ENCODE measurements around the gene CTNND2.
"Not testable (repeated sequence)": the region's sequence is repeated elsewhere in the genome, so short reads cannot be mapped to it uniquely, and the experiment has no call there.

Gene CTNND2

DNA sequence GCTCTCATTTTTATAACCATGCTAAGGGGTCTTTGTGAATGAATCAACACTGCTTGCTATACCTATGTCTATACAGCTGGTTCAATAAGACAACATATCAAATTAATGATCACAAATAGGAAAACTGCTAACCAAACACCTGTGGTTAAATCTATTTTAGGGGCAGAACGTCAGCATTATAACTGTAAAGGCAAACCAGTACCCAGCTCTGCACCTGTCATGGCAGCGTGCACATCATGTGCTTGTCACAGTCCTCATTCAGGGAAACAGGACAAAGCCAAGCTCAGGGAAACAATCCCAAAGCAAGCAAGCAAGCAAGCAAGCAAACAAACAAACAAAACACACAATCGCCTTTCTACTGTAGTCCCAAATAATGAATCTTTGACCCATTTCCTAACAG lies 865.5 kb downstream of the CTNND2 start:
- no peak for DNase-seq (ENCODE audit: low read depth)

DNA sequence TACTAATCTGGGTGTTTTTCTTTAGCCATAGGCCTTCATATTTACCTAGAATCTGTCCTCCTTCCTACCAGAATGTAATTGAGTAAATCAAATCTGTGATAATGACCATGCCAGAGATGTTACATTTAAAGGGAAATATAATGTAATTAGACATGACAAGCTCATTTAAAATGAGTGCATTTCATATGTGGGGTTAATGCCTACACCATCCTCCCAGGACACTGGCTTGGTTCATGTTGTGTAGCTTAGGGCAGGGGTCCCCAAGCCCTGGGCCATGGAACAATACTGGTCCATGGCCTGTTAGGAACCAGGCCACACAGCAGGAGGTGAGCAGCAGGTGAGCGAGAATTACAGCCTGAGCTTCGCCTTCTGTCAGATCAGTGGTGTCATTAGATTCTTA lies 866.3 kb downstream of the CTNND2 start:
- no peak for DNase-seq (ENCODE audit: low read depth)

DNA sequence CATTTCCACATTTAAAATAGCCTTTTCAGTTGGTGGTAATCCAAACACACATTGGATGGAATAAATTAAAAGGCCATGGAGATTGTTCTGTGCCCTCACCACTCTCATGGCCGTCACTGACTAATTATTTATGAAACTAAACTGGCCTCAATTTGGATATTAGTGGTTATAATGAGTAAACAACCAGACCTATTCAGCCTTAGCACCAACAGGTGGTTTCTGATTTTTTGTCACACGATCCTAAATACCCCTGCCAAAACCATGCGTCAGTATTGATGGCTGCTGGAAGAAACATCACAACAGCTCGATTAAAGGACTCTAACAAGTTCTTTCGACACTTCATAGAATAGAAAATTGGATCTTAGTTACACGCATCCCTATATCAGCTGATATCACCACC lies 867.2 kb downstream of the CTNND2 start:
- no peak for DNase-seq (ENCODE audit: low read depth)

DNA sequence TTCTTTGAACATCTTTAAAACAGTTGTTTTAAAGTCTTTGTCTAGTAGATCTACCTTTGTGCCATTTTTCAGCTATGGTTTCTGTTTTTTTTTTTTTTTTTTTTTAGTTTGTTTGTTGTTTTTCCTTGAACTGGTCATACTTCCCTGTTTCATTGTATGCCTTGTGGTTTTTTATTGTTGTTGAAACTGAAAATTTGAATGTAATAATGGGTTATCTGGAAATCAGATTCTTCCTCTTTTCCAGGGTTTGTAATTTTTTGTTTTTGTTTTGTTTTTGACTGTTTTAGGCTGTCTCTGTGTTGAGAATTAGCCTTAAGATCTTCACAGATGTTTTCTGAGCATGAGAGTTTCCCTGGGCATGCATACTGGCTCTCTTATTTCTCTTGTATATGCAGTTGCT lies 873.6 kb downstream of the CTNND2 start:
- DNase-seq (ENCODE audit: low read depth), result no peak

DNA sequence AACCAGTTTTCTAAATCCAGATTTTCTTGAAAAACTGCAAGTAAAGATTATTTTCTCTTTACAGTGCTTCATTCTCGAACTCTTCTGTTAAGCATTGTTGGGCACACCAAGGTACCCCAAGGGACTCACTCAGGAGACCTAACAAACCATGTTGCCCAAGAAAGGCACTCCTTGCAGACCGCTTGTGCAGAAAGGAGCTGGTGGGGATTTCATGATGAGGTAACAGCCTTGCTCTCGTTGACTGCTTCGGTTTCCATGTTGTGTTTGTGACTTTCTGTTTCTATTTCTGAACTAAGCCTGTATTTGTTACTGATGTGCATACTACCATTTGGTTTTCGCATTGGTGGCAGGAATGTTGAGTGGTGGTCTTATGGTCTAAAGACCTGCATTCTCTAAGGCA lies 876.6 kb downstream of the CTNND2 start:
- DNase-seq (ENCODE audit: low read depth), result no peak

DNA sequence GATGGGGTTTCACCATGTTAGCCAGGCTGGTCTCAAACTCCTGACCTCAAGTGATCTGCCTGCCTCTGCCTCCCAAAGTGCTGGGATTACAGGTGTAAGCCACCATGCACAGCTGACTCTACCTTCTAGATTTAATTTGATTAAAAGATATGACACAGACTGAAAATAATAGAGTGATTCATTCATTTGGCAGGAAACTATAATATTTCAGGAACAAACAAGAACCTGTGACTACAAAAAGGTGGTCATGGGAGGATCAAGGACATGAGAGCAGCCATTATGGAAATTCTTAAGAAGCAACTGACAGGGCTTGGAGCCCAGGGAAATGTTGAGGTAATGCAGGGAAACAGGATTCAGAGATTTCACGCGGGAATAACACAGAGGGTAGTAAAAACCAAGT lies 877.7 kb downstream of the CTNND2 start:
- DNase-seq (ENCODE audit: low read depth), result no peak

DNA sequence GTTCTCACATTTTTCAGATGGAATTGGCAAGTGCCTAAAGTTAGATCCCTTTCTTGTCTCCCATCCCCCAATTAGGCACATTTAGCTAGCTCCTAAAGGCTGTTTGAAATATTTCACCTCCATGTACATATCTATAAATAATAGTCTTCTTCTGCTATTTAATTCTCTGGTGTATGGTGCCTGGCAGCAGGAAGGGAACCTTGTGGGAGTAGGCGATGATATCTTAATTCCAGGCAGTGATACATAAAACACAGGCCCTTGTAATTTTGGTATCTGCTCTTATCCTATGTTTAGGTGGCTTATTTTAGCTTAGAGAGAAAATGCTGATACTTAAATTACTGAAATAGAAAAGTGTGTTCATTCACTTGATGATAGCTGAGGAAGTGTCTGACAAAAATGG lies 880.3 kb downstream of the CTNND2 start:
- no peak for DNase-seq (ENCODE audit: low read depth)

DNA sequence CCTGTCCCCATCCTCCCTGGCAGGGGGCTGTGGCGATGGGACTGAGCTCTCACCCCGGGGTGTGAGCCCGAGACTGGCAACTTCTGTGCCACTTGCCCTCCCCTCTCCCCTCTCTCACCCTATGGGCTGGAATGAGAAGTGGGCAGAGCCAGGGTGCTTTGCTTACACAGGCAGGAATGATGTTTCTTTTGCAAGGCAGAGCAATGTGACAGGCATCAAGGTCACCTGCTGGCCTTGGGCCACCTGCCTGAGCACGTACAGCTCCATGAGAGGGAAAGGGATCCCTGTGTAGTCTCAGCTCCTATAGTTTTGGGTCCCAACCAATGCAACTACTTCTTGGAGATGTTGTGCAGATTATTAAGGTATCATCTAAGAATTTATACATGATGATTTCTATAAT lies 890.5 kb downstream of the CTNND2 start:
- DNase-seq (ENCODE audit: low read depth), result no peak

DNA sequence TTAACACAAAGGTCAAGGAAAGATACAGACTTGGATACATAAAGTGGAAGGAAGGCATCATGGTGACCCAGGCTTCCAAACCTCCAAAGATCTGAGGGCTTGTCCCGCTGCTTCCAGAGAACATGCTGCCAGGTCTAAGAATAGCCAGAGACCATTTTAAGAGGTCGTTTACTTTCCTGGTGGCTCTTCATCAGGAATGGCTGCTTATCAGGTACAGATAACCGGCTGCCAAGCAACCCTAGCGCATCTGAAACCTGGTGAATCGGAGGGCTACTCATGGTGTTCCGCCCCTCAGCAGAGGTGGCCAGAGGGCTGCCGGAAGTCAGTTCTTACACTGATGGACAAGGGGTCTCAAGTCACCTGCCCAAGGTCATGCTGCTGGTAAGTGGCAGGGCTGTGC lies 892.0 kb downstream of the CTNND2 start:
- DNase-seq (ENCODE audit: low read depth), result no peak

DNA sequence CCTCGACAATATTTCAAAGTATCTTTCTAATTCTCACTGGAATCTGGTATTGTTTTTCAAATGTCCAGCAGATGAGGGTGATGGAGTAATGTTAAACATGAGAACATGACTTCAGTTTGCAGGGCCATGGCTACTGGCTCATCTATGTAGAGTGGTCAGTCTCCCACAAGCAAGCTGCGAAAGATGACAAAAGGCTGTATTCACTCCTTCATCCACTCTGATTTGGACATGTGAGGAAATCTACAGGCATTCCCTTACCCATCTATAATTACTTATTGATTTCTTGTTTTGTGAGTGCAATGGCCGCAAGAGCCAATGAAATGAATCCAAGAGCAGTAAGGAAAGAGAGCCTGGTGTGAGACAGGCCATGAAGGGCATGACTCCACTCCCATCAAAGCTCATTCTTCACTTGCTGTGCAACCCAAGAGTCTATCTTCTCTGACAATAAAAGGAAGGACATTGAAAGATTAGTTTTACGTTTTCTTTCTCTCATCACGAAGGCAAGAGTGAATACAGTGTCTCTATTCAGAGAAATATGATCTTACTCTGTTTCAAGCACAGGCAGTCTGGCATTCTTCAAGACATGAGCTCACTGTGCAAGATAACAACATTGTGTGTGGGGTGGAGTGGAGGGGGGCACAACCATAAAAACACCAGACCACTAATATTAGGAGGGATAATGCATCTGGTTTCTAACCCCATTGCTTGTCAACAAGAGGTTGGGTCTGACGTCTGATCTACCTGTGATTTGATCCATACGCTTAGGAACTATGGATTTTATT lies 893.6 kb downstream of the CTNND2 start:
- DNase-seq (ENCODE audit: low read depth), result no peak

DNA sequence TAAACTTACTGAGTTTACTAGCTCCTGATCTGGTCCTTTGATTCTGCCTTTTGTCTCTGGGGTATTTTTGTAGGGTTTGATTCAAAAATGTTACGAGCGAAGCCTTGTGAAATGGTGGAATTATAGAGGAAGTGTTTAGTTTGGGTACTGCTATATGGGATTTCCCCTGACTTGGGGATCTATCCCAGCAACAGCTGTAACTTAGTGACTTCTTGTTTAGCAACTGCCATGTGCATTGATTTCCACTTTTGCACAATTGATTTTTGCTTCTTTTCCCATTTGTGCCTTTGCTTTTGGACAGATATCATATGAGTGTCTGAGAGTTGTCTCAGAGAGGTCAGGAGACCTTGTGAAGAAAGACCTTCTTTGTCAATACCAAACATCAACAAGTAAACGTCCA lies 894.7 kb downstream of the CTNND2 start:
- no peak for DNase-seq (ENCODE audit: low read depth)

DNA sequence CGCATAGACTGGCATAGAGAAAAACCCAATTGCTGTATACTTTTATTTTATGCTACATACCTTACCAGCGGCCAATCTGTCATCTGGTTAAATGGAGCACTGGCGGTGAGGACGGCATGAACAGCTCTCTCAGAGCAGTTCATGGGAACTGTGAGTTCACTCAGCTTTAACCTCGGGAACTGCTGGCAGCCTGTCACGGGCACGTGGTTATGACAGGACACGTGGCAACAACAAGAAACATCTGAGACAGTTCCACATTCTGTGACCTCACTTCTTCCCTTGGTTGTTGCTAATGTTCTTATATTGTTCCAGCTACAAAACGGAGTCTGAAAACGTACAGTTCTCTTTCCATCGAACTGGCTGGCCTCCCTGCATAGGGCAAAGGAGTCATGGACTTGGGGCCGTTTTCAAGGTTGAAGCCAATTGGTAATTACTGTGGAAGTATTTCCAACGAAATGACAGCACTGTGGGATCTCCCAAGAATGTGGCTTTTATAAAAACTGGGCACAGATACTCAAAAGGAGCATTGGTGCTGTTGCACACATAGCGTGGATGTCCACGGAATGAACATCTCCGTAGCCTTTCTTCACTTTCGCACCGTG lies 896.9 kb downstream of the CTNND2 start:
- no peak for DNase-seq (ENCODE audit: low read depth)

DNA sequence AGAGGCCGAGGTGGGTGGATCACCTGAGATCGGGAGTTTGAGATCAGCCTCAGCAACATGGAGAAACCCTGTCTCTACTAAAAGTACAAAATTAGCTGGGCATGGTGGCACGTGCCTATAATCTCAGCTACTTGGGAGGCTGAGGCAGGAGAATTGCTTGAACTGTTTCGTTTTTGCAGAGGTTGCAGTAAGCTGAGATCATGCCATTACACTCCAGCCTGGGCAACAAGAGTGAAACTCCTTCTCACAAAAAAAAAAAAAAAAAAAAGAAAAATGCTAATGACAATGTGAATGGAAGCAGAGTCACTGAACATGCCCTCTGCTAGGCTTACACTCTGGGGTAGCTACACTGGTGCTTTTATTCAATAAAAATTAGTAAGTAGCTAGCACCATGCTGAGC lies 899.7 kb downstream of the CTNND2 start:
- not testable (repeated sequence) for DNase-seq (ENCODE audit: low read depth)

DNA sequence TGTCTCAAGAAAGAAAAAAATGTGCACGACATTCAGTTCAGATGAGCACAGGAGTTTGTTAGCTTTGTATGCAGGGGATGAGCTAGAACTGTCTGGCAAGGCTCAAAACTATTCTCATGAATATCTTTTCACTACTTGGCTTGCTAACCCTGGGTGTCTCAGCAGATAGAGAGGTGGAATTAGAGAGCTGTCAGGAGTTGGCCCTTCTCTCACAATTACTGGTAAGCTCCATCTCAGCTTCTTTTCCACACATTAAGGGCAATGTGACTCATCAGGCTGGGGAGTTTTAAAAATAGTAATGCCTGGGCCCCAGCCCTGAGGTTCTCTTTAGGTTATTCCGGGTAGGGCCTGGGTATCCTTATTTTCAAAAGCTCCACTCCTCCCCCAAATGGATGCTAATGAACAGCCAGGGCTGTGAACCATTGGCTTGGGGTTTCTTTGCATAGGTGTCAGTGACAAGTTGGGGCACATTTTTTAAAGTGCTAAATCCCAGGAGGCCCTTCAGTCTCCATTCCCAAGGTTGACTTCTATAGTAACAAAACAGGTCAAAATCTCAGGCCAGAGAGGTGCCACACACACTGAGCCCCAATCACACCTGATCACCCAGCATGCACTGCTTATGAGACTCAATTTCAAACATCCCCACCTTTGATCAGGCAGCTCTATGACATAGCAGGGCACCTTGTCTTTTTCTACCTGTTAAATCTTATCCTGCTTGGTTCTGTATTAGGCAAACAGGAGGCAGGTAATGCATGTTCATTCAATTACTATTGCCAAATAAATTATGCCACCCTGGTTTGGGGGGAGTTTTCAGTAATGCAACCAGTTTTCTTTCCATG lies 903.5 kb downstream of the CTNND2 start:
- no peak for DNase-seq (ENCODE audit: low read depth)

DNA sequence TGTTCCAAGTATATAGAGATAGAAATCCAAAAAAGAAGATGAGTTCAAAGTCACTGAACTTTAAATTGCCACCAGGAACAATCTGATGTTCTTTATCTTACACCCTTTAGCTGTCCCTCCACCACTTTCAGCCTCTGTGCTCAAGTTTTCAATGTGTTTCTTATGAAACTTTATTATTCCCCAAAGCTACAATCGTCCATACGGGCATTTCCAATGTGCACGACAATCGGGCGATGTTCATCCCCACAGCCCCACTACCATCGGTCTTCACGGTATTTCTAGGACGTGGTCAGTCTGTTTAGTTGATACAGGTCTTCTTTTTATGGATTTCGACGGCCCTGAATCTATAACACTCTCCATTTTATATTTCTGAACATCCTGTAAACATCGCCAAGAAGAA lies 904.5 kb downstream of the CTNND2 start:
- DNase-seq (ENCODE audit: low read depth), result no peak

DNA sequence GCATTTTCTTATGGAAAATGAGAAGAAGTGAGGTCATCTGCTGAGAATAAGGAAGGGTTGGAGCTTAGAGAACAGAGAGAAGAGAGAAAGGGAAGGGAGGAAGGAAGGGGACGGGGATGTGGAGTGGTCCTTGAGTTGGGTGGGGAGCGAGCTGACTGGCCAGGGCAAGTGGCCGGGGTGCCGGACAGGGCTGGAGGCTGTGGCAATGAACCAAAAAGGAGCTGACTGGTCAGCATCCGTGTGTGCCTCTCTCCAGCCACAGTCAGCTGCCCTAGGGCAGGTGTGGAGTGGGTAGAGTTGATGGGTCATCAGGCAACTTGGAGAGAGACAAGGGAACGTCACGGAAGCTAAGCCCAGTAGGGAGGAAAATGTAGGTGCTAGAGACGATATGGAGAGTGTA lies 908.4 kb downstream of the CTNND2 start:
- no peak for DNase-seq (ENCODE audit: low read depth)

DNA sequence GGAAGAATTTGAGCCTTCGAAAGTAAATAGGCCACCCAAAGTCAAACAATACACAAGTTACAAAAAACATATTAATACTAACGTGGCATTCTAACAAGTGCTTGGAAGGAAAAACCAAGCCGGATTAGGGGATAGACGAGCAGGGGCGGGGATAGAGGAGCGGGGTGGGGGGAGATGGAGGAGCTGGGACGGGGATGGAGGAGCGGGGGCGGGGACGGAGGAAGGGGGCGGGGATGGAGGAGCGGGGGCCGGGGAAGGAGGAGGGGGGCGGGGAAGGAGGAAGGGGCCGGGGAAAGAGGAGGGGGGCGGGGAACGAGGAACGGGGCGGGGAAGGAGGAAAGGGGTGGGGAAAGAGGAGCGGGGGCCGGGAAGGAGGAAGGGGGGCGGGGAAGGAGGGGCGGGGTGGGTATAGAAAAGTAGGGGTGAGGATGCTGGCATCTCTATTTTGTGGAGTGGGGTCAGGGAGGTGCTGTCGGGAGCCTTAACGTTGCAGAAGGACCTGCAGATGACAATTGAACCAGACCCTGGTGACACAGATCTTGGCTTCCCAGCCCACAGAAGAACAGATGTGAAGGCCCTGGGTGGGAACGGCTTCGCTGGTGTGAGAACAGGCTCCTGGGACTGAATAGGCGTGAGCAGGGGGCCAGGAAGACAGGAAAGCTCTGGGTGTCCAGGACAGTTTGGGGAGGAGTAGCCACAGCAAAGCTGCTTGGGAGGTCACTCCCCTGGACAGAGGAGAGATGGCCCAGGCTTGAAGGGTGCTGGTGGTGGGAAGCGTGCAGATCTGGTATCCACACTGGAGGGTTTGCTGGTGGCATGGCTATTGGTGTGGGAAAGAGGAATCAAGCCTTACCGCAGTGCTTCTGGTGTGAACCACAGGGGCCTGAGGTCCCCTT lies 909.9 kb downstream of the CTNND2 start:
- DNase-seq (ENCODE audit: low read depth), result no peak

DNA sequence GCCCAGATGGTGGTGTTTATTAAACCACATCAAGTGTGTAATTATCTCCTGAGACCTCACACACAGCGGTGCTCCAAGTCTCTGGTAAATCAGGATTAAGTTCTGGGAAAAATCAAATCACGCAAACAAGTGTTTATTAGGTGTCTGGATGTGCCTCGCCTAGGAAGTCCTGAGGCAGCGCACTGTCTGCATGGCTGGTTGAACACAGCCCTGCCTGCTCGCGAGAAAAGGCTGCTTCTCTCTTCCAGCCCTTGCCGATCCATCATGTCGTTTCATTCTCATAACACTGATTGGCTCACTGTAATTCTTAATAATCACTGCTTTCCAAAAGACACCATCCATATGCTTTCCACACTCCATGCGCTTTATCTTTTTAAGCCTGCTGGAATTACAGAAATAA lies 913.6 kb downstream of the CTNND2 start:
- no peak for DNase-seq (ENCODE audit: low read depth)

DNA sequence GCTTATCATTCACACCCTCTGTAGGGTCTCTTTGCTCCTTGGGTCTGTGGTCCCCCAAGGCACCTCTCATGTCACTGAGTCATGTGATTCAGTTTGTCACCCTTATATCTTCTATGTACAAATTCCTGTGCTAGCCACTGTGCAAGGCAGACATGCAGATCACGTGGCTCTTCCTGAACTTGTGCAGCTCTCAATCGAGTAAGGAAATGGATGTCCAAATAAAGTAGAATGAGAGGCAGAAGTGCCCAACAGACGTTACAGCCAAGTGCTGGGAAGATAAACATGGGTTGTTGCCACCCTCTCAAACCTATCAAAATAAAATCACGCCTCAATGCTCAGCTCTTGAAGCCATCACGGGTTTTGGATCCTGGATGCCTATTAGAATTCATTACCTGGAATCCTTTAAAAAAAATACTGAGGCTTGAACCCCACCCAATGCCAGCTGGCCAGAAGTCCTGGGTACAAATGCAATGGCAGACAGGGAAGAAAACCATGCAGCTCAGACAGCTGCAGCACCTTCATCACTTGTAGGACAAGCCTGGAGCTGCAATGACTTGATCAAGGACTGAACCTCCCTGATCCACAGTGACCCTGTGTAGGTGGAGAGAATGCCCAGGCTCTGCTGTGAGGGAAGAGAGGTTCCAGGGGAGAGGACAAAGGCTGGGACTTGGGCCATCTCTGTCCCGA lies 914.5 kb downstream of the CTNND2 start:
- DNase-seq (ENCODE audit: low read depth), result no peak

DNA sequence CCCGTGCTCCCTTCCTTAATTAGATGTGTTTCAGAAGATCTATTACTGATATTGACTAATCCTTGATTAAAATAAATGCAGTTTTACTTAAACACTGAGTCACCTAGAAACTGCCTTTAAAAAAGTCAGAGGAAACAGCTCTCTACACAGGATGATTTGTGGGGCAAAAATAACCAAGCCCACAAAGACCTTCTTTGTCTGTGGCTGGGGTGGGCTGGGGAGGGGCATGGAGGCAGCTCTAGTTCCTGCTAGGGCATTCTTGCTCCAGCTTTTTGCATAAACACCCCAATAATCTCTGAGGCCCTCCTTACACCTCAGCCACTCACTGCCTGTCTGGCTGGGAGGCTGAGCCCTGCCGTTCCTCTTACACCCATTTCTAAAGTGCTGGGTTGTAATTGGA lies 915.6 kb downstream of the CTNND2 start:
- no peak for DNase-seq (ENCODE audit: low read depth)

DNA sequence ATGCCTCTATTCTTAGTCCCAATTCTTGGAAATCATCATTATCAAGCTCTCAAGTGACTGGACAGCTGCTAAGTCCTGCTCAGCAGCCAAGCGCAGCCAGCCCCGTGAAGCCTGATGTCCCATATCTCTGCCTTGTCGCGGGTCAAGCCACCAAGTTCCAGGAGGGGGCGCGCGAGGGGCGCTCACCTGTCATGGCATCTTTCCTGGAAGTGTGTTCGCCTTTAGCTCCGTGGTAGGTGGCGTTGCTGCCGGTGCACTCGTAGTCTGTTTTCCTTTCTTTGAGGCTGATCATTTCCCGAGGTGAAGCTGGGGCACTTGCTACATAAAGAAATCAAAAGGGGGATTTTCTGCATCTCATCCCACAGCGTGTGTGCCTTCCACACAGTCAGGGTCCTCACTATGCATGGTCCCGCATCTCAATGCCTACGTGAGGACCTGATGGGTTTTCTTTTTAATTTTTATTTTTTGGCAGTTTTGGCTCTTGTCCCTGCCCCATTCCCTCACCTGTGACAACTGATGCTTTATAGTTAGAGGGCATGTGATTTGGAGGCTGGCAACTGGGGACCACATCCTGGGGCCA lies 916.2 kb downstream of the CTNND2 start:
- peak; percentile 24 for DNase-seq (ENCODE audit: low read depth)
